Loucy (cell line): ENCODE measurements around the gene MUC5B.

ENCODE experiments used
- H2AFZ ChIP-seq: fragments of 200-600 bp; sonication (generic); 2 replicates; pipeline ENCODE4 v1.6.0; 2016; ENCODE audit warnings: antibody characterized with exemption, mild to moderate bottlenecking, low read length, moderate library complexity
- H3F3A ChIP-seq: fragments of 200-600 bp; 2 replicates; pipeline ENCODE4 v1.6.0; 2016; ENCODE audit warnings: antibody characterized with exemption, low read depth, mild to moderate bottlenecking
- H3K27me3 ChIP-seq: fragments of 200-600 bp; sonication (generic); 2 replicates; pipeline ENCODE4 v1.6.1; 2014; ENCODE audit warnings: low read length, mild to moderate bottlenecking; ENCODE audit not compliant: insufficient read depth, poor library complexity, severe bottlenecking
- H3K36me3 ChIP-seq: fragments of 200-600 bp; sonication (generic); 2 replicates; pipeline ENCODE4 v1.6.1; 2016; ENCODE audit warnings: low read length; ENCODE audit not compliant: insufficient read depth
- H3K4me1 ChIP-seq: fragments of 200-600 bp; sonication (generic); 2 replicates; pipeline ENCODE4 v1.5.1; 2014; ENCODE audit warnings: low read length, mild to moderate bottlenecking; ENCODE audit not compliant: insufficient read depth, poor library complexity, severe bottlenecking
- H3K4me2 ChIP-seq: fragments of 200-600 bp; sonication (generic); 2 replicates; pipeline ENCODE4 v1.6.0; 2014; ENCODE audit warnings: antibody characterized with exemption, low read length, low read depth, mild to moderate bottlenecking; ENCODE audit not compliant: poor library complexity, severe bottlenecking
- H3K4me3 ChIP-seq: fragments of 200-600 bp; sonication (generic); 2 replicates; pipeline ENCODE4 v1.5.1; 2014; ENCODE audit warnings: low read length, mild to moderate bottlenecking, mixed read lengths; ENCODE audit not compliant: poor library complexity, severe bottlenecking
- H3K79me2 ChIP-seq: fragments of 200-600 bp; sonication (generic); 2 replicates; pipeline ENCODE4 v1.6.1; 2014; ENCODE audit warnings: low read length; ENCODE audit not compliant: insufficient read depth
- H3K9ac ChIP-seq: fragments of 200-600 bp; sonication (generic); 2 replicates; pipeline ENCODE4 v1.6.0; 2014; ENCODE audit warnings: mild to moderate bottlenecking, low read depth, low read length, moderate library complexity; ENCODE audit not compliant: poor library complexity, severe bottlenecking
- H3K9me2 ChIP-seq: fragments of 200-600 bp; sonication (generic); replicated peaks from 2 replicates; pipeline ENCODE4 v1.6.1; 2016; ENCODE audit warnings: low read depth, low read length, mixed read lengths
- H3K9me3 ChIP-seq: fragments of 200-600 bp; sonication (generic); 2 replicates; pipeline ENCODE4 v1.6.1; 2014; ENCODE audit warnings: mild to moderate bottlenecking, antibody characterized with exemption, low read length, low read depth; ENCODE audit not compliant: insufficient read depth
- H4K20me1 ChIP-seq: fragments of 200-600 bp; sonication (generic); 2 replicates; pipeline ENCODE4 v1.6.0; 2014; ENCODE audit warnings: antibody characterized with exemption, low read length, mild to moderate bottlenecking; ENCODE audit not compliant: insufficient read depth, poor library complexity, severe bottlenecking
- EZH2phosphoT487 ChIP-seq: fragments of 200-600 bp; IDR thresholded peaks from 2 replicates; pipeline ENCODE4 v1.6.1; 2018; ENCODE audit warnings: antibody characterized with exemption, mild to moderate bottlenecking, moderate library complexity, borderline replicate concordance
- TF ChIP-seq, protein P1 (sequence below): fragments of 200-600 bp; sonication (generic); conservative IDR thresholded peaks from 2 replicates; pipeline ENCODE4 v1.5.1; 2014; ENCODE audit warnings: mild to moderate bottlenecking, antibody characterized with exemption, low read length

MUC5B gene

GRCh38 chr11:1205987-1206331 lies 16.9 kb upstream of the MUC5B start:
- Histone ChIP-seq H4K20me1 (no peaks in the 10 kb centered on the region), H3K9ac (no peak overlapping the region), H2AFZ (no peak overlapping the region), H3K27me3 (no peaks in the 10 kb centered on the region), H3K4me3 (no peak overlapping the region), H3K36me3 (no peaks in the 10 kb centered on the region), H3K4me2 (no peak overlapping the region), H3K4me1 (no peaks in the 10 kb centered on the region), H3K9me2 (no peaks in the 10 kb centered on the region), H3K79me2 (no peaks in the 10 kb centered on the region), H3K9me3 (peaks cover 14% of the 10 kb centered on the region; the same call in 1 of the 2 replicates), H3F3A (no peaks in the 10 kb centered on the region)
- TF ChIP-seq, protein P1, sequence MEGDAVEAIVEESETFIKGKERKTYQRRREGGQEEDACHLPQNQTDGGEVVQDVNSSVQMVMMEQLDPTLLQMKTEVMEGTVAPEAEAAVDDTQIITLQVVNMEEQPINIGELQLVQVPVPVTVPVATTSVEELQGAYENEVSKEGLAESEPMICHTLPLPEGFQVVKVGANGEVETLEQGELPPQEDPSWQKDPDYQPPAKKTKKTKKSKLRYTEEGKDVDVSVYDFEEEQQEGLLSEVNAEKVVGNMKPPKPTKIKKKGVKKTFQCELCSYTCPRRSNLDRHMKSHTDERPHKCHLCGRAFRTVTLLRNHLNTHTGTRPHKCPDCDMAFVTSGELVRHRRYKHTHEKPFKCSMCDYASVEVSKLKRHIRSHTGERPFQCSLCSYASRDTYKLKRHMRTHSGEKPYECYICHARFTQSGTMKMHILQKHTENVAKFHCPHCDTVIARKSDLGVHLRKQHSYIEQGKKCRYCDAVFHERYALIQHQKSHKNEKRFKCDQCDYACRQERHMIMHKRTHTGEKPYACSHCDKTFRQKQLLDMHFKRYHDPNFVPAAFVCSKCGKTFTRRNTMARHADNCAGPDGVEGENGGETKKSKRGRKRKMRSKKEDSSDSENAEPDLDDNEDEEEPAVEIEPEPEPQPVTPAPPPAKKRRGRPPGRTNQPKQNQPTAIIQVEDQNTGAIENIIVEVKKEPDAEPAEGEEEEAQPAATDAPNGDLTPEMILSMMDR: no peak
- TF ChIP-seq EZH2phosphoT487: no peak

DNA sequence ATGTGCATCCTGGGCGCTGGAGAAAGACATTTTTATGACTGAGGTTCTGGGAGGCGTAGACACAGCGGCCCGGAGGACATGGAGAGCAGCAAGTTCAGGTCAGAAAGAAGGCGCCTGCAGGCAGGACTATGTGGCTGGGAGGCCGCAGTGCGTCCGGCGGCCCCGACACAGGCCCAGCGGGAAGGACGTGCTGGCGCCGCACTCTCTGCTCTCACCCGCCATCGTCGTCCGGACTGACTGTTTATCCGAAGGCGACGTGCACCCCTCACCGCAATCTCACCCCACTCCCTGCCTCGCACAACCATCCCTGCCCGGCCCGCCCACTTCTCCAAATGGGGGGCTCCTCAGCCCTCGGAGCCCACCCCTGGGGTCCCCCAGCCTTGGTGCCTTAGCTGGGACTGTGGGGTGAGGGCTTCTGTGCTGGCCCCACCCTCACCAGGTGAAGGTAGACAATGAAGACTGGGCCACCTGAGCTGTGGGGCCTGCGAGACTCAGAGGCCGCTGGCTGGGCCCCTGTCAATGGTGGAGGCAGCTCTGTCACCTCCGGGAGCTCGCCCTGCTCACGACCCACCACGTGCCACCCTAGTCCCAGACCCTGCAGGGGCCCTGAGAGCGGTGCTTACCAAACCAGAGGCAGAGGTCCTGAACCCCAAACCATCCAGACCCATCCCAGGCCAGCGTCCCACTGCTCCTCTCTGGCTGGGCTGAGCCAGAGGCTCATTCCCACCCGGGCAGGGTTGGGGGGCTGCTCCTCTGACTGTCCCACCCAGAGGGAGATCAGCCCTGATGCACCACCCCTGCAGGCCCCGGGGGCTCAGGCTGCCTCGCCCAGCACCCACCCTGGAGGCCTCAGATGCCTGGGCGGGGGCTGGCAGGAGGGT lies 16.2 kb upstream of the MUC5B start:
- Histone ChIP-seq H3K9ac (no peak overlapping the region), H3K79me2 (no peaks in the 10 kb centered on the region)
- TF ChIP-seq EZH2phosphoT487: no peak
- TF ChIP-seq, protein P1: no peak

GRCh38 chr11:1207401-1208143 lies 15.3 kb upstream of the MUC5B start:
- Histone ChIP-seq H3K9ac (no peak overlapping the region), H3K4me2 (no peak overlapping the region), H3K4me3 (no peak overlapping the region), H2AFZ (no peak overlapping the region), H3K79me2 (no peaks in the 10 kb centered on the region), H3F3A (no peaks in the 10 kb centered on the region), H3K36me3 (no peaks in the 10 kb centered on the region), H3K9me2 (no peaks in the 10 kb centered on the region), H3K27me3 (no peaks in the 10 kb centered on the region), H3K9me3 (peaks cover 17% of the 10 kb centered on the region; the same call in 1 of the 2 replicates), H4K20me1 (no peaks in the 10 kb centered on the region), H3K4me1 (no peaks in the 10 kb centered on the region)
- TF ChIP-seq EZH2phosphoT487: no peak
- TF ChIP-seq, protein P1: no peak

More for the DNA sequence above, 16.2 kb upstream of the MUC5B start:
- H3K27me3 ChIP-seq: no peaks in the 10 kb centered on the region
- no peaks in the 10 kb centered on the region for H3K9me2 ChIP-seq
- no peaks in the 10 kb centered on the region for H3F3A ChIP-seq
- H3K4me2 ChIP-seq: no peak overlapping the region
- H3K4me1 ChIP-seq: no peaks in the 10 kb centered on the region
- no peaks in the 10 kb centered on the region for H4K20me1 ChIP-seq
- H3K9me3 ChIP-seq: peaks cover 12% of the 10 kb centered on the region; the same call in 1 of the 2 replicates
- H2AFZ ChIP-seq: no peak overlapping the region
- H3K36me3 ChIP-seq: no peaks in the 10 kb centered on the region
- no peak overlapping the region for H3K4me3 ChIP-seq
